GM06990 (cell line): ENCODE measurements around the gene MT1M.

Experiments
- DNase-seq: peaks from one replicate; pipeline ENCODE4 v3.0.0-alpha.2; 2011; ENCODE audit not compliant: insufficient read length; ENCODE audit errors: extremely low read depth
- H3K27me3 ChIP-seq: replicated peaks from 2 replicates; pipeline ENCODE4 v1.6.0; 2011; ENCODE audit warnings: low read length; ENCODE audit not compliant: control insufficient read depth, insufficient read depth
- H3K36me3 ChIP-seq: 2 replicates; pipeline ENCODE4 v1.5.1; 2011; ENCODE audit warnings: low read length; ENCODE audit not compliant: control insufficient read depth, insufficient read depth
- H3K4me3 ChIP-seq: replicated peaks from 2 replicates; pipeline ENCODE4 v1.5.1; 2011; ENCODE audit warnings: low read depth, mild to moderate bottlenecking, control low read depth, low read length
- CTCF ChIP-seq: IDR thresholded peaks from 2 replicates; pipeline ENCODE4 v1.5.1; 2011; ENCODE audit warnings: low read length, control low read depth, mild to moderate bottlenecking, inconsistent platforms; ENCODE audit not compliant: insufficient read depth, poor library complexity, severe bottlenecking

The MT1M gene

GRCh38 chr16:56610017-56610608, 22.3 kb upstream of the MT1M start:
- Histone ChIP-seq H3K4me3 (no peak overlapping the region; the same call in 1 of the 2 replicates), H3K36me3 (no peaks in the 10 kb centered on the region), H3K27me3 (no peaks in the 10 kb centered on the region)
- no peak for DNase-seq
- no peak for TF ChIP-seq CTCF

GRCh38 chr16:56610609-56611111, 21.8 kb upstream of the MT1M start:
- no peak for DNase-seq
- H3K27me3 ChIP-seq = no peaks in the 10 kb centered on the region
- H3K4me3 ChIP-seq = no peak overlapping the region
- no peak for TF ChIP-seq CTCF
- no peaks in the 10 kb centered on the region for H3K36me3 ChIP-seq

- no peak for DNase-seq
- TF ChIP-seq CTCF = no peak
- H3K36me3 ChIP-seq = no peaks in the 10 kb centered on the region
- H3K4me3 ChIP-seq = no peak overlapping the region
- H3K27me3 ChIP-seq = no peaks in the 10 kb centered on the region
Observed at GRCh38 chr16:56611281-56611833, 21.1 kb upstream of the MT1M start.

- Histone ChIP-seq H3K27me3 (no peaks in the 10 kb centered on the region; the same call in 1 of the 2 replicates), H3K4me3 (no peak overlapping the region), H3K36me3 (no peaks in the 10 kb centered on the region)
- no peak for DNase-seq
- no peak for TF ChIP-seq CTCF
Observed at GRCh38 chr16:56613706-56614105, 18.8 kb upstream of the MT1M start.

- DNase-seq = no peak
- Histone ChIP-seq H3K4me3 (no peak overlapping the region), H3K36me3 (no peaks in the 10 kb centered on the region), H3K27me3 (no peaks in the 10 kb centered on the region; the same call in 1 of the 2 replicates)
- TF ChIP-seq CTCF = no peak
Observed at GRCh38 chr16:56614549-56614991, 17.9 kb upstream of the MT1M start.
